ENCODE measurements around the gene ZNF664. TPM values are rescaled to one million over a fixed set of nuclear protein-coding genes. Genes with fewer than 3 reads are reported as not detected.
A peak's percentile ranks its signal among the peaks of the same experiment; 100 is the strongest.

ZNF664 gene
- total and polyA plus RNA-seq, 9 of the 15 experiments (the other 6 are each of a cell fraction or from before 2014, with no cell fraction given), result 3.3 to 101 (median 63.6) TPM

- no peak for TF ChIP-seq CHD7 (IDR thresholded peaks at IDR 0.05; ENCODE audit: low read depth, low read length)
- no peak for TF ChIP-seq MED1 (CRISPR knock-in tag; IDR thresholded peaks at IDR 0.05; ENCODE audit: borderline replicate concordance)
- TF ChIP-seq MLX (CRISPR knock-in tag; conservative IDR thresholded peaks at IDR 0.05), result no peak
- TF ChIP-seq MEIS2 (IDR thresholded peaks at IDR 0.05; ENCODE audit: partially characterized antibody), result peak; percentile 78
- peak; percentile 42; the same call in 1 of the 2 replicates for TF ChIP-seq ZNF395 (CRISPR knock-in tag; IDR thresholded peaks at IDR 0.05)
- no peak for TF ChIP-seq LEF1 (IDR thresholded peaks at IDR 0.05)
- peak; percentile 49 for TF ChIP-seq HMGN3 (IDR thresholded peaks at IDR 0.05; ENCODE audit: borderline replicate concordance, extremely low read depth, insufficient read length, low read depth, low read length)
- no peak for TF ChIP-seq ESRRB (CRISPR knock-in tag; IDR thresholded peaks at IDR 0.05; ENCODE audit: borderline replicate concordance)
- TF ChIP-seq HDAC3 (IDR thresholded peaks at IDR 0.05; ENCODE audit: borderline replicate concordance, partially characterized antibody), result no peak
- no peak for TF ChIP-seq LARP7 (IDR thresholded peaks at IDR 0.05)
- TF ChIP-seq EWSR1 (IDR thresholded peaks at IDR 0.05; ENCODE audit: borderline replicate concordance, low read depth, partially characterized antibody), result no peak
- no peak for TF ChIP-seq EZH2 (IDR thresholded peaks at IDR 0.05; ENCODE audit: borderline replicate concordance, low read depth, low read length)
Measured at GRCh38 chr12:123972457-123973401, at the start of gene ZNF664, which contains the start of gene CCDC92 (continued).
